Fibroblast of lung (primary cell): ENCODE measurements around the gene IRAG1. TPM values are rescaled to one million over a fixed set of nuclear protein-coding genes. Genes with fewer than 3 reads are reported as not detected.

Experiments
- DNase-seq, 2 donors: peaks; one replicate each; pipeline versions ENCODE4 v3.0.0 to v3.0.0-alpha.2; 2010; ENCODE audit warnings: low read depth in 2 of 2
- H2AFZ ChIP-seq: 2 replicates; pipeline ENCODE4 v1.5.1; 2012; ENCODE audit warnings: low read length, control low read depth, inconsistent platforms
- H3K27ac ChIP-seq: 2 replicates; pipeline ENCODE4 v1.5.1; 2011; ENCODE audit warnings: low read length, control low read depth; ENCODE audit not compliant: insufficient read depth
- H3K27me3 ChIP-seq: 2 replicates; pipeline ENCODE4 v1.5.1; 2011; ENCODE audit warnings: mild to moderate bottlenecking, low read length; ENCODE audit not compliant: control insufficient read depth, insufficient read depth
- H3K36me3 ChIP-seq: 2 replicates; pipeline ENCODE4 v1.5.1; 2011; ENCODE audit warnings: low read length; ENCODE audit not compliant: control insufficient read depth, insufficient read depth
- H3K4me1 ChIP-seq: 2 replicates; pipeline ENCODE4 v1.5.1; 2011; ENCODE audit warnings: low read length; ENCODE audit not compliant: control insufficient read depth, insufficient read depth; ENCODE audit errors: extremely low read depth
- H3K4me2 ChIP-seq: 2 replicates; pipeline ENCODE4 v1.5.1; 2011; ENCODE audit warnings: low read length, control low read depth; ENCODE audit not compliant: insufficient read depth; ENCODE audit errors: extremely low read depth
- H3K4me3 ChIP-seq, 4 experiments: fragments of 200-600 bp in 1 of 4; sonication (generic) in 1 of 4; replicated peaks in 1 of 4; 2 replicates each; pipeline ENCODE4 v1.5.1; 2011 to 2016; ENCODE audit warnings: low read length in 4 of 4, low read depth in 3 of 4, mild to moderate bottlenecking in 3 of 4, control low read depth in 2 of 4, inconsistent platforms in 1 of 4, mixed read lengths in 1 of 4; ENCODE audit not compliant: insufficient read depth in 1 of 4; ENCODE audit errors: control extremely low read depth in 1 of 4
- H3K79me2 ChIP-seq: 2 replicates; pipeline ENCODE4 v1.5.1; 2012; ENCODE audit warnings: mild to moderate bottlenecking, low read length, inconsistent platforms; ENCODE audit not compliant: control insufficient read depth, insufficient read depth
- H3K9ac ChIP-seq: 2 replicates; pipeline ENCODE4 v1.5.1; 2011; ENCODE audit warnings: mild to moderate bottlenecking, low read length, control low read depth; ENCODE audit not compliant: insufficient read depth
- H3K9me3 ChIP-seq: 2 replicates; pipeline ENCODE4 v1.5.1; 2012; ENCODE audit warnings: low read depth, low read length; ENCODE audit not compliant: control insufficient read depth, insufficient read depth
- H4K20me1 ChIP-seq: 2 replicates; pipeline ENCODE4 v1.5.1; 2011; ENCODE audit warnings: low read length; ENCODE audit not compliant: control insufficient read depth, insufficient read depth; ENCODE audit errors: extremely low read depth
- CTCF ChIP-seq, 2 donors: IDR thresholded peaks in 1 of 2; conservative IDR thresholded peaks in 1 of 2; 1 replicate in 1 of 2; 2 replicates in 1 of 2; pipeline ENCODE4 v1.5.1; 2011 to 2012; ENCODE audit warnings: low read length in 2 of 2, control low read depth in 1 of 2, inconsistent platforms in 1 of 2, low read depth in 1 of 2, mild to moderate bottlenecking in 1 of 2
- EZH2 ChIP-seq: IDR thresholded peaks from 2 replicates; pipeline ENCODE4 v1.5.1; 2012; ENCODE audit warnings: low read length, control low read depth, mild to moderate bottlenecking; ENCODE audit errors: missing control alignments
- polyA plus RNA-seq, 2 donors: library from polyadenylated mRNA; depleted of rRNA in 1 of 2; stranded (reverse) in 1 of 2; unstranded in 1 of 2; fragments of >200 nt; gene quantifications; 2 replicates each; pipeline ENCODE4 v1.2.1, GENCODE V29; 2011 to 2012; ENCODE audit warnings: missing spikeins in 1 of 2
- total RNA-seq: library from RNA; depleted of rRNA; stranded (reverse); fragments of >200 nt; gene quantifications from 2 replicates; pipeline ENCODE4 v1.2.1, GENCODE V29; 2014

IRAG1 gene
- total and polyA plus RNA-seq, 2 donors (not counting 1 experiment from before 2014, with no cell fraction given) = 55.5 to 90.0 TPM

DNA sequence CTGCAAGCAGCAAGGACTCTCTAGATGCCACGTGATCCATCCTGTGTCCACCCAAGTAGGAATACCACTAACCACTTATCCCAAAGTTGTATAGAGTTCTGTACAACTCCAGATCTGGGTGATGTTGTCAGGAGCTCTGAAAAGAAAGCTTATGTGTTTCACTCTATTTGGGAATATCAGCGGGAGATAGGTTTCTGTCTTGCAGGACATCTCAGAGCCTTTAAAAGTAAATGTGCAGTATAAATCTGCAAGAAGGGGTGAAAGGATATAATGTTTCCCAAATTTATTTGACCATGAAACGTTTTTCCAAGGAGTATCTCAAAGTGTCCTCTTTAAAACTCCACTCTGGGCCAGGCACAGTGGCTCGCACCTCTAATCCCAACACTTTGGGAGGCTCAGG lies 13.9 kb downstream of the IRAG1 start:
- H3K4me3 ChIP-seq = no peak overlapping the region
- no peaks in the 10 kb centered on the region for H3K36me3 ChIP-seq
- H3K4me1 ChIP-seq = peaks cover 7% of the 10 kb centered on the region
- no peaks in the 10 kb centered on the region for H3K9me3 ChIP-seq
- no peak overlapping the region for H2AFZ ChIP-seq
- no peaks in the 10 kb centered on the region for H3K27me3 ChIP-seq
- H3K4me2 ChIP-seq = no peak overlapping the region
- H3K27ac ChIP-seq = no peak overlapping the region
- H3K9ac ChIP-seq = no peak overlapping the region
- no peaks in the 10 kb centered on the region for H3K79me2 ChIP-seq
- DNase-seq = no peak
- H4K20me1 ChIP-seq = no peaks in the 10 kb centered on the region
- TF ChIP-seq CTCF (conservative IDR thresholded peaks at IDR 0.05 in 1 of 2, IDR thresholded peaks at IDR 0.05 in 1 of 2; ENCODE audit: low read depth in 1 of 2, low read length in 2 of 2) (no peak), EZH2 (no peak)

DNA sequence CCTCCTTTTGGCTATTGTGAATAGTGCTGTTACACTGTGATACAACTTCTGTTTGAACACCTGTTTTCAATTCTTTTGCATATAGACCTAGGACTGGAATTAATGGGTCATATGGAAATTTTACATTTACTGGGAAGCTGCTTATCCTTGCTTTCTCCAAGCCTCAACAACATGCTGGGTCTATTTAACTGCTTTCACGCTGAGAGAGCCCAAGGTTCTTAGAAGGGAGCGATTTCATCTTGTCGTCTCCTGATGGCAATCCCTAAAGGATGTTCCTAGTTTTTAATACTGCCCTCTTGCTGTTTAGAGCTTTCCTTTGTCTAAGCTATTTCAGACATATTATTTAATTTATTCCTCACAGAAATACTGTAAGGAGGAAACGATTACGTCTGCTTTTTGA lies 15.5 kb downstream of the IRAG1 start:
- H4K20me1 ChIP-seq = no peaks in the 10 kb centered on the region
- no peak overlapping the region for H3K4me3 ChIP-seq
- H3K27me3 ChIP-seq = no peaks in the 10 kb centered on the region
- H3K4me1 ChIP-seq = peaks cover 19% of the 10 kb centered on the region
- no peak overlapping the region for H3K27ac ChIP-seq
- H3K4me2 ChIP-seq = no peak overlapping the region
- no peaks in the 10 kb centered on the region for H3K36me3 ChIP-seq
- no peak overlapping the region for H2AFZ ChIP-seq
- no peak overlapping the region for H3K9ac ChIP-seq
- no peaks in the 10 kb centered on the region for H3K79me2 ChIP-seq
- no peaks in the 10 kb centered on the region for H3K9me3 ChIP-seq
- no peak for TF ChIP-seq CTCF (conservative IDR thresholded peaks at IDR 0.05 in 1 of 2, IDR thresholded peaks at IDR 0.05 in 1 of 2; ENCODE audit: low read depth in 1 of 2, low read length in 2 of 2)
- TF ChIP-seq EZH2 = no peak
- DNase-seq = no peak

- TF ChIP-seq EZH2 (no peak), CTCF (conservative IDR thresholded peaks at IDR 0.05 in 1 of 2, IDR thresholded peaks at IDR 0.05 in 1 of 2; ENCODE audit: low read depth in 1 of 2, low read length in 2 of 2) (no peak)
- peaks cover 19% of the 10 kb centered on the region for H3K4me1 ChIP-seq
- H3K27ac ChIP-seq = no peak overlapping the region
- no peaks in the 10 kb centered on the region for H3K79me2 ChIP-seq
- no peak for DNase-seq
- no peak overlapping the region for H3K9ac ChIP-seq
- no peak overlapping the region for H3K4me3 ChIP-seq
- H3K36me3 ChIP-seq = no peaks in the 10 kb centered on the region
- no peaks in the 10 kb centered on the region for H3K9me3 ChIP-seq
- H3K4me2 ChIP-seq = no peak overlapping the region
- H2AFZ ChIP-seq = no peak overlapping the region
- H4K20me1 ChIP-seq = no peaks in the 10 kb centered on the region
- H3K27me3 ChIP-seq = no peaks in the 10 kb centered on the region
Measured at GRCh38 chr11:10676919-10677318, 16.6 kb downstream of the IRAG1 start.
